Measurements from ENCODE around the gene KCNB1.

Gene KCNB1

GRCh38 chr20:49482621-49483017 is at the start of gene KCNB1:
Gene KCNB1 (minus strand): TSS chr20:49482668. CDS start chr20:49482480, 188 bp downstream.
- no peak for TF ChIP-seq CTCF (IDR thresholded peaks at IDR 0.05; ENCODE audit: control extremely low read depth, extremely low read depth, low read depth, missing control alignments)
- POLR2A ChIA-PET: no interaction called here
- DNase-seq (ENCODE audit: extremely low spot score): peak; percentile 54
- CTCF ChIA-PET: interaction anchor here (1.2 kb wide), 1 partner anchor 10 kb away, joined by 3 read pairs; no protein-coding TSS in a partner anchor

- POLR2A ChIA-PET: no interaction called here
- CTCF ChIA-PET: interaction anchor here (1.2 kb wide), 2 partner anchors 12 to 79 kb away, joined by 3 to 4 read pairs; no protein-coding TSS in a partner anchor
- DNase-seq (ENCODE audit: extremely low spot score): no peak
Observed at GRCh38 chr20:49529470-49529869, 47.0 kb upstream of the KCNB1 start.

GRCh38 chr20:49526568-49526967 is 44.1 kb upstream of the KCNB1 start:
- TF ChIP-seq CTCF (IDR thresholded peaks at IDR 0.05; ENCODE audit: control extremely low read depth, extremely low read depth, low read depth, missing control alignments): no peak
- ChIA-PET POLR2A (no interaction called here), CTCF (no interaction called here)
- DNase-seq (ENCODE audit: extremely low spot score): no peak

More at GRCh38 chr20:49529470-49529869, 47.0 kb upstream of the KCNB1 start:
- no peak for TF ChIP-seq CTCF (IDR thresholded peaks at IDR 0.05; ENCODE audit: control extremely low read depth, extremely low read depth, low read depth, missing control alignments)

GRCh38 chr20:49526056-49526455 is 43.6 kb upstream of the KCNB1 start:
- CTCF ChIA-PET: interaction anchor here (0.9 to 1.8 kb wide), 5 partner anchors 7 to 13 kb away, joined by 3 to 5 read pairs (median 4); no protein-coding TSS in a partner anchor
- no peak for TF ChIP-seq CTCF (IDR thresholded peaks at IDR 0.05; ENCODE audit: control extremely low read depth, extremely low read depth, low read depth, missing control alignments)
- DNase-seq (ENCODE audit: extremely low spot score): no peak
- POLR2A ChIA-PET: no interaction called here

GRCh38 chr20:49523767-49524360 is 41.4 kb upstream of the KCNB1 start:
- CTCF ChIA-PET: no interaction called here
- no peak for DNase-seq (ENCODE audit: extremely low spot score)
- TF ChIP-seq CTCF (IDR thresholded peaks at IDR 0.05; ENCODE audit: control extremely low read depth, extremely low read depth, low read depth, missing control alignments): no peak
- POLR2A ChIA-PET: no interaction called here

- ChIA-PET CTCF (no interaction called here), POLR2A (no interaction called here)
- no peak for TF ChIP-seq CTCF (IDR thresholded peaks at IDR 0.05; ENCODE audit: control extremely low read depth, extremely low read depth, low read depth, missing control alignments)
- DNase-seq (ENCODE audit: extremely low spot score): no peak
Observed at GRCh38 chr20:49521356-49521755, 38.9 kb upstream of the KCNB1 start.
